HEK293T (cell line): ENCODE results near the gene ZC3H12C.

Experiments used
- CTCF ChIA-PET: fragments of 350-600 bp; formaldehyde crosslinking; extraction: SDS; loops from one replicate; lab custom pipeline; 2021; ENCODE audit warnings: antibody characterized with exemption, inconsistent platforms; lab: Yijun Ruan, JAX
- POLR2A ChIA-PET: fragments of 350-600 bp; formaldehyde crosslinking; extraction: SDS; loops from one replicate; lab custom pipeline; 2020; ENCODE audit warnings: antibody characterized with exemption, inconsistent platforms; lab: Yijun Ruan, JAX
- DNase-seq: peaks from one replicate; pipeline ENCODE4 v3.0.0; 2012; ENCODE audit warnings: mixed read lengths; ENCODE audit errors: extremely low spot score
- ARNT ChIP-seq: fragments of 450-650 bp; IDR thresholded peaks from 2 replicates; pipeline ENCODE4 v1.6.1; 2017; ENCODE audit warnings: mild to moderate bottlenecking
- BHLHE40 ChIP-seq: fragments of 450-650 bp; IDR thresholded peaks from 2 replicates; pipeline ENCODE4 v1.6.1; 2016; ENCODE audit warnings: mild to moderate bottlenecking, moderate library complexity, borderline replicate concordance
- CTBP1 ChIP-seq: fragments of 450-650 bp; IDR thresholded peaks from 2 replicates; pipeline ENCODE4 v1.6.1; 2016; ENCODE audit warnings: borderline replicate concordance
- ELF4 ChIP-seq: fragments of 450-650 bp; IDR thresholded peaks from 2 replicates; pipeline ENCODE4 v1.6.1; 2017; ENCODE audit warnings: antibody characterized with exemption
- FOXA1 ChIP-seq: fragments of 450-650 bp; IDR thresholded peaks from 2 replicates; pipeline ENCODE4 v1.6.1; 2016; ENCODE audit warnings: mild to moderate bottlenecking
- FOXK2 ChIP-seq: fragments of 450-650 bp; IDR thresholded peaks from 2 replicates; pipeline ENCODE4 v1.6.1; 2016; ENCODE audit warnings: mild to moderate bottlenecking
- FOXM1 ChIP-seq: fragments of 450-650 bp; IDR thresholded peaks from 2 replicates; pipeline ENCODE4 v1.6.1; 2017; ENCODE audit warnings: mild to moderate bottlenecking, borderline replicate concordance
- HDGF ChIP-seq: fragments of 450-650 bp; IDR thresholded peaks from 2 replicates; pipeline ENCODE4 v1.6.1; 2017; ENCODE audit warnings: antibody characterized with exemption, borderline replicate concordance
- L3MBTL2 ChIP-seq: fragments of 450-650 bp; conservative IDR thresholded peaks from 2 replicates; pipeline ENCODE4 v1.6.1; 2016; ENCODE audit warnings: mild to moderate bottlenecking
- LEF1 ChIP-seq: fragments of 450-650 bp; IDR thresholded peaks from 2 replicates; pipeline ENCODE4 v1.6.1; 2017; ENCODE audit warnings: mild to moderate bottlenecking, borderline replicate concordance
- NFRKB ChIP-seq: fragments of 450-650 bp; IDR thresholded peaks from 2 replicates; pipeline ENCODE4 v1.6.1; 2016; ENCODE audit warnings: mild to moderate bottlenecking, moderate library complexity
- PKNOX1 ChIP-seq: fragments of 450-650 bp; IDR thresholded peaks from 2 replicates; pipeline ENCODE4 v1.6.1; 2016
- SP1 ChIP-seq: fragments of 450-650 bp; IDR thresholded peaks from 2 replicates; pipeline ENCODE4 v1.6.1; 2017
- SUZ12 ChIP-seq: fragments of 450-650 bp; IDR thresholded peaks from 2 replicates; pipeline ENCODE4 v1.6.1; 2016; ENCODE audit warnings: mild to moderate bottlenecking
- TARDBP ChIP-seq: fragments of 450-650 bp; IDR thresholded peaks from 2 replicates; pipeline ENCODE4 v1.6.1; 2016
- ZNF384 ChIP-seq: fragments of 450-650 bp; IDR thresholded peaks from 2 replicates; pipeline ENCODE4 v1.6.1; 2016

The ZC3H12C gene

GRCh38 chr11:110165039-110165925, 72.1 kb downstream of the ZC3H12C start:
- TF ChIP-seq CTBP1 (no peak), HDGF (no peak), TARDBP (no peak), FOXM1 (no peak), L3MBTL2 (no peak), NFRKB (no peak), LEF1 (no peak), ELF4 (no peak), PKNOX1 (no peak), ZNF384 (no peak), ARNT (no peak), FOXA1 (no peak), FOXK2 (no peak), BHLHE40 (no peak), SUZ12 (no peak), SP1 (no peak)
- ChIA-PET POLR2A (no interaction called here), CTCF (no interaction called here)
- DNase-seq = no peak

GRCh38 chr11:110168033-110168803, 75.0 kb downstream of the ZC3H12C start:
- DNase-seq = no peak
- POLR2A ChIA-PET = no interaction called here
- TF ChIP-seq BHLHE40 (no peak), SP1 (no peak), L3MBTL2 (no peak), ZNF384 (no peak), CTBP1 (no peak), FOXA1 (no peak)
- CTCF ChIA-PET = no interaction called here

GRCh38 chr11:110169738-110170137, 76.5 kb downstream of the ZC3H12C start:
- DNase-seq = no peak
- ChIA-PET POLR2A (no interaction called here), CTCF (interaction anchor here (0.7 to 1.1 kb wide), 3 partner anchors 10 to 207 kb away, joined by 3 to 4 read pairs (median 3); no protein-coding TSS in a partner anchor)
- no peak for TF ChIP-seq HDGF
- TF ChIP-seq ELF4 = no peak
- no peak for TF ChIP-seq BHLHE40
- TF ChIP-seq FOXM1 = no peak
- TF ChIP-seq SUZ12 = no peak

- no peak for DNase-seq
- ChIA-PET POLR2A (no interaction called here), CTCF (interaction anchor here (0.7 kb wide), 1 partner anchor 215 kb away, joined by 3 read pairs; no protein-coding TSS in a partner anchor)
- TF ChIP-seq NFRKB (no peak), PKNOX1 (no peak), BHLHE40 (no peak), ELF4 (no peak), L3MBTL2 (no peak), ZNF384 (no peak), SUZ12 (no peak), HDGF (no peak), SP1 (no peak), FOXM1 (no peak), ARNT (no peak), CTBP1 (no peak)
Observed at GRCh38 chr11:110172468-110173065, 79.4 kb downstream of the ZC3H12C start.

GRCh38 chr11:110173811-110174644, 80.8 kb downstream of the ZC3H12C start:
- TF ChIP-seq NFRKB (no peak), BHLHE40 (no peak), ARNT (no peak), HDGF (no peak), ELF4 (no peak), FOXM1 (no peak), PKNOX1 (no peak), ZNF384 (no peak), TARDBP (no peak), CTBP1 (no peak), FOXA1 (no peak), SUZ12 (no peak), L3MBTL2 (no peak)
- peak; percentile 78 for DNase-seq
- CTCF ChIA-PET = interaction anchor here (0.6 kb wide), 2 partner anchors 79 to 245 kb away, joined by 3 to 4 read pairs; no protein-coding TSS in a partner anchor
- POLR2A ChIA-PET = no interaction called here
